HepG2 (cell line): ENCODE results near the gene ELFN1. TPM values are rescaled to one million over a fixed set of nuclear protein-coding genes. Genes with fewer than 3 reads are reported as not detected.

Experiments used
- ATAC-seq: fragments of 200-7000 bp; cut with Tn5 transposase; 3 replicates; pipeline ENCODE4 v1.9.1; 2020; ENCODE audit warnings: mild to moderate bottlenecking, moderate library complexity
- BruUV-seq: library from RNA; stranded (reverse); fragments of 400-500 nt; replicated peaks from 2 replicates; lab custom pipeline; 2021; lab: Mats Ljungman, UMichigan
- CTCF ChIA-PET: fragments of 300-600 bp; formaldehyde crosslinking; extraction: SDS; loops from one replicate; lab custom pipeline; 2021; ENCODE audit warnings: low total read pairs, inconsistent platforms, low intra/inter-chr PET ratio; lab: Yijun Ruan, JAX
- POLR2A ChIA-PET: fragments of 350-600 bp; sonication (Branson Sonifier 250); formaldehyde crosslinking; loops from one replicate; lab custom pipeline; 2020; ENCODE audit warnings: antibody characterized with exemption, inconsistent platforms; lab: Yijun Ruan, JAX
- DNase-seq: peaks from one replicate; pipeline ENCODE4 v3.0.0-alpha.2; 2015; ENCODE audit warnings: low spot score
- FAIRE-seq: peaks from 3 replicates; lab custom pipeline; 2011; peaks lifted over from hg19 to GRCh38; lab: Jason Lieb, UNC
- H2AFZ ChIP-seq: one replicate; pipeline ENCODE4 v1.6.1; 2011; ENCODE audit warnings: low read length, inconsistent platforms
- H3K27ac ChIP-seq: fragments of 300-600 bp; 3 replicates; pipeline ENCODE4 v1.8.0; 2011; ENCODE audit warnings: mixed run types, mild to moderate bottlenecking, mixed read lengths, low read length, inconsistent platforms; ENCODE audit not compliant: insufficient read depth; ENCODE audit errors: extremely low read length
- H3K27me3 ChIP-seq, 2 experiments: fragments of 200-600 bp in 1 of 2; 2 replicates in 1 of 2; 3 replicates in 1 of 2; pipeline versions ENCODE4 v1.6.0 to v1.8.0; 2011; ENCODE audit warnings: low read length in 2 of 2, mild to moderate bottlenecking in 2 of 2, moderate library complexity in 2 of 2, inconsistent platforms in 1 of 2; ENCODE audit not compliant: insufficient read depth in 2 of 2, control insufficient read depth in 1 of 2
- H3K36me3 ChIP-seq, 2 experiments: fragments of 200-600 bp in 1 of 2; replicated peaks in 1 of 2; 2 replicates in 1 of 2; 3 replicates in 1 of 2; pipeline versions ENCODE4 v1.5.1 to v1.8.0; 2011; ENCODE audit warnings: low read length in 2 of 2, inconsistent platforms in 1 of 2; ENCODE audit not compliant: insufficient read depth in 2 of 2, control insufficient read depth in 1 of 2
- H3K4me1 ChIP-seq: 2 replicates; pipeline ENCODE4 v1.5.1; 2012; ENCODE audit warnings: low read length, inconsistent platforms; ENCODE audit not compliant: insufficient read depth
- H3K4me2 ChIP-seq: 2 replicates; pipeline ENCODE4 v1.6.0; 2011; ENCODE audit warnings: low read depth, low read length, inconsistent platforms
- H3K4me3 ChIP-seq, 3 experiments: fragments of 200-600 bp in 1 of 3; sonication (generic), shearing (Covaris generic) in 1 of 3; replicated peaks in 1 of 3; 2 replicates each; pipeline ENCODE4 v1.5.1; 2011 to 2016; ENCODE audit warnings: low read length in 3 of 3, inconsistent platforms in 2 of 3, low read depth in 2 of 3, mild to moderate bottlenecking in 2 of 3, control low read depth in 1 of 3, mixed read lengths in 1 of 3; ENCODE audit not compliant: insufficient read depth in 1 of 3
- H3K79me2 ChIP-seq: one replicate; pipeline ENCODE4 v1.6.1; 2011; ENCODE audit warnings: low read length, inconsistent platforms; ENCODE audit not compliant: insufficient read depth
- H3K9ac ChIP-seq: 2 replicates; pipeline ENCODE4 v1.6.0; 2011; ENCODE audit warnings: mild to moderate bottlenecking, low read depth, low read length, inconsistent platforms; ENCODE audit not compliant: insufficient read depth
- H3K9me3 ChIP-seq: 2 replicates; pipeline ENCODE4 v1.5.1; 2012; ENCODE audit warnings: mild to moderate bottlenecking, low read length
- H4K20me1 ChIP-seq: 2 replicates; pipeline ENCODE4 v1.6.0; 2011; ENCODE audit warnings: inconsistent platforms, mild to moderate bottlenecking, low read length, moderate library complexity; ENCODE audit not compliant: insufficient read depth
- BRCA1 ChIP-seq: sonication (generic); formaldehyde crosslinking; IDR thresholded peaks from 2 replicates; pipeline ENCODE4 v1.4.0; 2020; ENCODE audit warnings: missing genetic modification reagents
- CERS6 ChIP-seq: sonication (generic); formaldehyde crosslinking; IDR thresholded peaks from 2 replicates; pipeline ENCODE4 v1.5.0; 2020; ENCODE audit warnings: missing genetic modification reagents
- KDM1A ChIP-seq: IDR thresholded peaks from 2 replicates; pipeline ENCODE4 v1.6.1; 2016; ENCODE audit warnings: missing compliant biosample characterization
- MTF1 ChIP-seq: sonication (generic); formaldehyde crosslinking; IDR thresholded peaks from 2 replicates; pipeline ENCODE4 v1.5.0; 2020; ENCODE audit warnings: missing genetic modification reagents
- MYNN ChIP-seq: sonication (generic); formaldehyde crosslinking; IDR thresholded peaks from 2 replicates; pipeline ENCODE4 v1.4.0; 2020; ENCODE audit warnings: mild to moderate bottlenecking, low read depth, missing genetic modification reagents
- TAF1 ChIP-seq: sonication (generic); formaldehyde crosslinking; IDR thresholded peaks from 2 replicates; pipeline ENCODE4 v1.4.0; 2020; ENCODE audit warnings: missing genetic modification reagents
- TFDP1 ChIP-seq: IDR thresholded peaks from 2 replicates; pipeline ENCODE4 v1.6.1; 2016; ENCODE audit warnings: missing compliant biosample characterization, missing genetic modification reagents, borderline replicate concordance
- ZC3H13 ChIP-seq: sonication (generic); formaldehyde crosslinking; IDR thresholded peaks from 2 replicates; pipeline ENCODE4 v1.8.1; 2023; ENCODE audit warnings: mild to moderate bottlenecking, missing genetic modification reagents, moderate library complexity
- ZNF121 ChIP-seq: sonication (generic); formaldehyde crosslinking; IDR thresholded peaks from 2 replicates; pipeline ENCODE4 v1.5.0; 2020; ENCODE audit warnings: mild to moderate bottlenecking, missing genetic modification reagents
- ZNF556 ChIP-seq: sonication (generic); formaldehyde crosslinking; IDR thresholded peaks from 2 replicates; pipeline ENCODE4 v1.4.0; 2020; ENCODE audit warnings: mild to moderate bottlenecking, missing genetic modification reagents, borderline replicate concordance
- ZNF687 ChIP-seq: sonication (generic); formaldehyde crosslinking; IDR thresholded peaks from 2 replicates; pipeline ENCODE4 v1.5.1; 2020; ENCODE audit warnings: mild to moderate bottlenecking, missing genetic modification reagents, moderate library complexity
- ZSCAN25 ChIP-seq: sonication (generic); formaldehyde crosslinking; IDR thresholded peaks from 2 replicates; pipeline ENCODE4 v1.8.0; 2022; ENCODE audit warnings: mild to moderate bottlenecking, missing genetic modification reagents
- WGBS: methylation state at CpG from one replicate; pipeline ENCODE4 v1.1.6; 2017; ENCODE audit warnings: low lambda C conversion rate; 5-methylcytosine and 5-hydroxymethylcytosine counted together
- in situ Hi-C: cut with HindIII; loops from 2 replicates; pipeline ENCODE4 v1.10.0; 2017; ENCODE audit warnings: low pct_unique_long_range_greater_than_20kb; ENCODE audit not compliant: extremely low pct_ligation_motif_present
- intact Hi-C: fragments of 100-400 bp; cut with micrococcal nuclease; formaldehyde crosslinking; loops from one replicate; pipeline ENCODE4 v1.10.0; 2022; ENCODE audit not compliant: unreplicated experiment
- polyA plus RNA-seq, 8 experiments: library from polyadenylated mRNA; depleted of rRNA in 3 of 8; stranded (reverse) in 7 of 8; unstranded in 1 of 8; fragments of >200 nt; fragmentation: Illumina TruSeq in 4 of 8; extraction: Trizol in 4 of 8; gene quantifications; 2 replicates each; pipeline versions ENCODE4 v1.2.1 to v1.2.3, GENCODE V29; 2011 to 2016; ENCODE audit warnings: low read depth in 4 of 8, missing spikeins in 1 of 8, mixed read lengths in 1 of 8; ENCODE audit not compliant: insufficient read depth in 1 of 8
- total RNA-seq, 5 experiments: library from RNA; depleted of rRNA; stranded (reverse); fragments of >200 nt; fragmentation: Illumina TruSeq; extraction: Trizol; gene quantifications; 2 replicates each; pipeline ENCODE4 v1.2.3, GENCODE V29; 2016; ENCODE audit warnings: low read depth in 1 of 5

The ELFN1 gene
- total and polyA plus RNA-seq, 2 of the 13 experiments (the other 11 are each of a cell fraction or from before 2014, with no cell fraction given): 0.13 to 0.18 TPM

- Histone ChIP-seq H3K27me3 (peaks cover 2 to 16% of the 10 kb centered on the region in 2 experiments; a peak in 3 of 5 replicates), H3K27ac (no peak overlapping the region), H3K4me2 (no peak overlapping the region), H4K20me1 (no peaks in the 10 kb centered on the region), H3K79me2 (no peaks in the 10 kb centered on the region)
- 53% methylated on average over 2 of the region's 2 CpGs for WGBS
- no peak for FAIRE-seq
- TF ChIP-seq ZNF556 (no peak), MYNN (peak; percentile 91; the same call in 1 of the 2 replicates)
- TF ChIP-seq, all 625 proteins: peak for 1
- ATAC-seq (no peak), DNase-seq (no peak)
- ChIA-PET CTCF (no interaction called here), POLR2A (no interaction called here)
- no peak overlapping the region for H3K4me3 ChIP-seq
- no peak overlapping the region for H3K9ac ChIP-seq
- H2AFZ ChIP-seq: no peak overlapping the region
- no TSS peak for BruUV-seq
- no peaks in the 10 kb centered on the region for H3K36me3 ChIP-seq
- peaks cover 22% of the 10 kb centered on the region; the same call in 1 of the 2 replicates for H3K9me3 ChIP-seq
- intact Hi-C loops: no loop called here
- in situ Hi-C loops: no loop called here
- H3K4me1 ChIP-seq: peaks cover 23% of the 10 kb centered on the region
Measured at GRCh38 chr7:1727079-1727478, 57.0 kb downstream of the ELFN1 start.

GRCh38 chr7:1727812-1728570 is 57.9 kb downstream of the ELFN1 start:
- in situ Hi-C loops: no loop called here
- intact Hi-C loops: no loop called here
- no peak for DNase-seq
- WGBS: 58% methylated on average over 7 of the region's 15 CpGs
- POLR2A ChIA-PET: no interaction called here
- H4K20me1 ChIP-seq: no peaks in the 10 kb centered on the region
- H3K79me2 ChIP-seq: no peaks in the 10 kb centered on the region
- no TSS peak for BruUV-seq
- H3K9ac ChIP-seq: no peak overlapping the region
- H3K9me3 ChIP-seq: peaks cover 22% of the 10 kb centered on the region; the same call in 1 of the 2 replicates
- H3K4me3 ChIP-seq: peak overlapping the region in 1 of 3 experiments; percentile 8; a peak in 1 of 6 replicates
- CTCF ChIA-PET: no interaction called here
- peak; percentile 68 for ATAC-seq
- peaks cover 2 to 23% of the 10 kb centered on the region in 2 experiments; a peak in 4 of 5 replicates for H3K27me3 ChIP-seq
- H3K4me2 ChIP-seq: no peak overlapping the region
- no peaks in the 10 kb centered on the region for H3K36me3 ChIP-seq
- no peak for FAIRE-seq
- H3K27ac ChIP-seq: no peak overlapping the region
- no peak overlapping the region for H2AFZ ChIP-seq
- peaks cover 23% of the 10 kb centered on the region for H3K4me1 ChIP-seq
- no peak for TF ChIP-seq MTF1
- no peak for TF ChIP-seq ZC3H13
- TF ChIP-seq TAF1: no peak
- no peak for TF ChIP-seq CERS6 (CRISPR knock-in tag)
- TF ChIP-seq ZSCAN25 (CRISPR knock-in tag): peak; percentile 93
- TF ChIP-seq ZNF121 (CRISPR knock-in tag): peak; percentile 81
- no peak for TF ChIP-seq TFDP1 (CRISPR knock-in tag)
- TF ChIP-seq BRCA1: no peak
- peak; percentile 13; the same call in 1 of the 2 replicates for TF ChIP-seq ZNF687 (CRISPR knock-in tag)
- TF ChIP-seq KDM1A (CRISPR knock-in tag): no peak
